Brain microvascular endothelial cell (primary cell): ENCODE measurements around the gene KCNH6.
A peak's percentile ranks its signal among the peaks of the same experiment; 100 is the strongest.

Experiments used
- DNase-seq: peaks from one replicate; pipeline ENCODE4 v3.0.0-alpha.2; 2020
- H3K27ac ChIP-seq: fragments of 250-450 bp; sonication (Bioruptor Pico); 2 replicates; pipeline ENCODE4 v1.5.1; 2020; ENCODE audit warnings: mild to moderate bottlenecking, moderate library complexity
- H3K27me3 ChIP-seq: fragments of 250-450 bp; sonication (Bioruptor Pico); replicated peaks from 2 replicates; pipeline ENCODE4 v1.5.1; 2020; ENCODE audit warnings: mild to moderate bottlenecking
- H3K36me3 ChIP-seq: fragments of 250-450 bp; sonication (Bioruptor Pico); replicated peaks from 2 replicates; pipeline ENCODE4 v1.5.1; 2020; ENCODE audit warnings: mild to moderate bottlenecking
- H3K4me3 ChIP-seq: 2 replicates; pipeline ENCODE4 v1.5.1; 2011; ENCODE audit warnings: low read depth, mild to moderate bottlenecking, control low read depth, low read length, moderate library complexity
- CTCF ChIP-seq: IDR thresholded peaks from 2 replicates; pipeline ENCODE4 v1.5.1; 2011; ENCODE audit warnings: low read depth, mild to moderate bottlenecking, moderate library complexity, low read length, control low read depth, inconsistent platforms; ENCODE audit errors: missing control alignments
- in situ Hi-C: cut with HindIII; loops from 2 replicates; pipeline ENCODE4 v1.10.0; 2017; ENCODE audit warnings: low sequenced_read_pairs, low pct_ligation_motif_present

KCNH6 gene

GRCh38 chr17:63555500-63556156, 32.5 kb downstream of the KCNH6 start:
- no peaks in the 10 kb centered on the region for H3K27me3 ChIP-seq
- H3K4me3 ChIP-seq, result no peak overlapping the region
- no peak for TF ChIP-seq CTCF
- H3K27ac ChIP-seq, result no peak overlapping the region
- DNase-seq, result no peak
- H3K36me3 ChIP-seq, result no peaks in the 10 kb centered on the region
- in situ Hi-C loops, result no loop called here

- in situ Hi-C loops, result no loop called here
Measured at GRCh38 chr17:63557416-63557815, 34.3 kb downstream of the KCNH6 start.

GRCh38 chr17:63558441-63558840, 35.3 kb downstream of the KCNH6 start:
- Histone ChIP-seq H3K27me3 (no peaks in the 10 kb centered on the region), H3K27ac (no peak overlapping the region), H3K36me3 (no peaks in the 10 kb centered on the region), H3K4me3 (no peak overlapping the region)
- in situ Hi-C loops, result no loop called here
- no peak for DNase-seq
- no peak for TF ChIP-seq CTCF

More at GRCh38 chr17:63557416-63557815, 34.3 kb downstream of the KCNH6 start:
- no peak for TF ChIP-seq CTCF
- Histone ChIP-seq H3K36me3 (no peaks in the 10 kb centered on the region), H3K27ac (no peak overlapping the region), H3K4me3 (no peak overlapping the region), H3K27me3 (no peaks in the 10 kb centered on the region)
- no peak for DNase-seq

- Histone ChIP-seq H3K27ac (no peak overlapping the region), H3K4me3 (no peak overlapping the region), H3K36me3 (no peaks in the 10 kb centered on the region), H3K27me3 (no peaks in the 10 kb centered on the region)
- no peak for DNase-seq
- TF ChIP-seq CTCF, result no peak
- in situ Hi-C loops, result no loop called here
Measured at GRCh38 chr17:63561819-63562218, 38.7 kb downstream of the KCNH6 start.

GRCh38 chr17:63563339-63563738, 40.2 kb downstream of the KCNH6 start:
- in situ Hi-C loops, result no loop called here
- Histone ChIP-seq H3K4me3 (no peak overlapping the region), H3K36me3 (no peaks in the 10 kb centered on the region), H3K27ac (no peak overlapping the region), H3K27me3 (no peaks in the 10 kb centered on the region)
- TF ChIP-seq CTCF, result no peak
- no peak for DNase-seq

GRCh38 chr17:63564562-63564961, 41.4 kb downstream of the KCNH6 start:
- no peak overlapping the region for H3K27ac ChIP-seq
- no peaks in the 10 kb centered on the region for H3K36me3 ChIP-seq
- DNase-seq, result no peak
- no peak overlapping the region for H3K4me3 ChIP-seq
- no peaks in the 10 kb centered on the region for H3K27me3 ChIP-seq
- peak; percentile 5 for TF ChIP-seq CTCF
- in situ Hi-C loops, result no loop called here
